HFFc6 (cell line): ENCODE data around the gene PLXNA4. TPM values are rescaled to one million over a fixed set of nuclear protein-coding genes. Genes with fewer than 3 reads are reported as not detected.

Experiments
- DNase-seq: peaks from one replicate; pipeline ENCODE4 v3.0.0-alpha.2; 2018
- H3K27ac Mint-ChIP-seq: 2 replicates; pipeline ENCODE4 v1.8.0; 2020; ENCODE audit warnings: mild to moderate bottlenecking, mixed read lengths
- H3K27me3 Mint-ChIP-seq: 2 replicates; pipeline ENCODE4 v1.8.0; 2021; ENCODE audit warnings: mild to moderate bottlenecking, moderate library complexity, mixed read lengths; ENCODE audit not compliant: insufficient read depth
- H3K36me3 Mint-ChIP-seq: 2 replicates; pipeline ENCODE4 v1.8.0; 2021; ENCODE audit warnings: low read depth, mixed read lengths
- H3K4me1 Mint-ChIP-seq: 2 replicates; pipeline ENCODE4 v1.8.0; 2020; ENCODE audit warnings: low read depth, mixed read lengths
- H3K4me3 Mint-ChIP-seq: 2 replicates; pipeline ENCODE4 v1.8.0; 2020; ENCODE audit warnings: mild to moderate bottlenecking, moderate library complexity, mixed read lengths
- H3K9me3 Mint-ChIP-seq: 2 replicates; pipeline ENCODE4 v1.8.0; 2020; ENCODE audit warnings: mild to moderate bottlenecking, mixed read lengths
- total RNA-seq, 6 experiments: library from RNA; stranded (reverse); fragmentation: NEBNext Ultra II Directional; extraction: Animal tissue kit (Norgen Biotek cat#: 25700); gene quantifications; 2 replicates in 1 of 6; 3 replicates in 5 of 6; pipeline ENCODE4 v1.2.3, GENCODE V29; 2021
- TF ChIP-seq, protein P1 (sequence below): fragments of 200-600 bp; sonication (generic); IDR thresholded peaks from 2 replicates; pipeline ENCODE4 v1.5.0; 2021; ENCODE audit warnings: antibody characterized with exemption, mild to moderate bottlenecking

Gene PLXNA4
- total RNA-seq, 6 experiments from 2014 or later: 0.02 to 0.14 (median 0.05) TPM; not detected in 2

DNA sequence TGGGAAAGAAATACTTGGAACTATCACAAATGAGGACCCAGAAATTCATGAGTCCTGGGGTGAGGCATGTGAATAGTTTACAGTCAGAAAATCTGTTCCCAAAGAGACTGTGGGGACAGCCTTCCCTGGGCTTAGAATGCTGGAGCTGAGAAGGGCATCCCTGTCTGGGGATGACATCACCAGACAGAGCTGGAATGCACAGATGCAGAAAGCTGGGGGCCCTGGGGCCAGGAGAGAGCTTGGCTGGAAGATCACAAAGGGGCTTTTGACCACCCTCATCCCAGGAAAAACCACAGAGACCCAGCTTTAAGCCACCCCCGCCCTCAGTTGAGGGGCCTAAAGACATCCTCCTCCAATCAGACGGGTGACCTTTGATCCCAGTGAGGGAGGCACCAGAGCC lies 264.5 kb downstream of the PLXNA4 start:
- peaks cover 26% of the 10 kb centered on the region for H3K27me3 Mint-ChIP-seq
- H3K9me3 Mint-ChIP-seq: no peaks in the 10 kb centered on the region
- no peak overlapping the region for H3K27ac Mint-ChIP-seq
- TF ChIP-seq, protein P1, sequence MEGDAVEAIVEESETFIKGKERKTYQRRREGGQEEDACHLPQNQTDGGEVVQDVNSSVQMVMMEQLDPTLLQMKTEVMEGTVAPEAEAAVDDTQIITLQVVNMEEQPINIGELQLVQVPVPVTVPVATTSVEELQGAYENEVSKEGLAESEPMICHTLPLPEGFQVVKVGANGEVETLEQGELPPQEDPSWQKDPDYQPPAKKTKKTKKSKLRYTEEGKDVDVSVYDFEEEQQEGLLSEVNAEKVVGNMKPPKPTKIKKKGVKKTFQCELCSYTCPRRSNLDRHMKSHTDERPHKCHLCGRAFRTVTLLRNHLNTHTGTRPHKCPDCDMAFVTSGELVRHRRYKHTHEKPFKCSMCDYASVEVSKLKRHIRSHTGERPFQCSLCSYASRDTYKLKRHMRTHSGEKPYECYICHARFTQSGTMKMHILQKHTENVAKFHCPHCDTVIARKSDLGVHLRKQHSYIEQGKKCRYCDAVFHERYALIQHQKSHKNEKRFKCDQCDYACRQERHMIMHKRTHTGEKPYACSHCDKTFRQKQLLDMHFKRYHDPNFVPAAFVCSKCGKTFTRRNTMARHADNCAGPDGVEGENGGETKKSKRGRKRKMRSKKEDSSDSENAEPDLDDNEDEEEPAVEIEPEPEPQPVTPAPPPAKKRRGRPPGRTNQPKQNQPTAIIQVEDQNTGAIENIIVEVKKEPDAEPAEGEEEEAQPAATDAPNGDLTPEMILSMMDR: no peak
- no peaks in the 10 kb centered on the region for H3K36me3 Mint-ChIP-seq
- H3K4me3 Mint-ChIP-seq: no peak overlapping the region
- H3K4me1 Mint-ChIP-seq: no peaks in the 10 kb centered on the region
- no peak for DNase-seq

DNA sequence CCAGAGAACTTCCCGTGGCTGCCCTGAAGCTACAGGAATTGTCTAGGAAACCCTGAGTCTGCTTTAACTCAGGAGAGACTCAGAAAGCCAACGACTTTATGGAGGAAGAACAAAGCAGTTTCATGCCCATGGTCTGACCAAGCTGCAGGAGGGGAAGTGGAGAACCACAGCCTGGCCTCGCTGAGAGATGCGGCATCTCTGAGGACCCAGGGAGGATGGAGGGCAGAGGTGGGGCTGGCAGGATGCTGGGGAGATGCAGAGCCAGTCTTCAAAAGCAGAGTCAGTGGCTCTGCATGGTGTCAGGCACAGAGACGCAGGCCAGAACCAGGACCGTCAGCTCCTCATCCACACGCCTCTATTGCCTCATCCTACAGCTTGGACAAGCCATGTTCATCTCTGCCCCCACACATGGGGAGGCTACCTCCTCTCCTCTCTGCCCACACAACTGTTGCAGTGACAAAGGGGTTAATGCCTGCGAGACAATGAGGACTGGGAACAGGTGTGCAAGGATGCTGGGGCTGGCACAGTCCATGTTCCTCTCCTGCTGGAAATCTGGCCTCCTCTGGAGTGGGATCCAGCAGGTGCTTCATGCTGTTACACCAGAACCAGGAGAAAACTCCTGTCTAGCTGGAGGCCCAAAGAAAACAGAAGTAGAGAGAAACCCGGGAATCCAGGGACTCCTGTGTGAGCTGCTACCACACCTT lies 267.0 kb downstream of the PLXNA4 start:
- TF ChIP-seq, protein P1: no peak
- Mint-ChIP-seq H3K4me1 (no peaks in the 10 kb centered on the region), H3K36me3 (no peaks in the 10 kb centered on the region), H3K9me3 (no peaks in the 10 kb centered on the region), H3K4me3 (no peak overlapping the region), H3K27ac (no peak overlapping the region), H3K27me3 (peaks cover 19% of the 10 kb centered on the region)
- DNase-seq: no peak

DNA sequence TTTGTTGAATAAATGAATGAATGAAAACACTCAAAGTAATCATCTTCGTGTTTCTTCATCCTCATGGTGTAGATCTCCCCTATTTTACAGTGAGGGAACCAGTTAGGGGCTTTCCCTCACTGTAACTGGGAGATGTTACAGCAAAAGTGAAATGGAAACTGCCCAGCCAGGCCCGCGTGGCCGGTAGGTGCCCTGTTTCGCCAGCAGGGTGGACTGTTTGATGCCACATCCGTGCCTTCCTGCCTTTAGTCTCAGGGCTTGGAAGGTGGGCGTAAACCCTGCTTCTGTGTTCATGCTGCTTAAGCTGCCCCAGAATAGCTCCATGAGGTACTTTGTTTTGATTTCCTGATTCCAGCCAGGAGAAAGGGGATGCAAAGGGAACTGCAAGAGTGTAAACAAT lies 268.8 kb downstream of the PLXNA4 start:
- no peak overlapping the region for H3K27ac Mint-ChIP-seq
- no peak overlapping the region for H3K4me3 Mint-ChIP-seq
- no peaks in the 10 kb centered on the region for H3K36me3 Mint-ChIP-seq
- TF ChIP-seq, protein P1: no peak; the same call in none of the 2 replicates
- no peaks in the 10 kb centered on the region for H3K4me1 Mint-ChIP-seq
- H3K27me3 Mint-ChIP-seq: peaks cover 11% of the 10 kb centered on the region
- no peaks in the 10 kb centered on the region for H3K9me3 Mint-ChIP-seq
- no peak for DNase-seq

DNA sequence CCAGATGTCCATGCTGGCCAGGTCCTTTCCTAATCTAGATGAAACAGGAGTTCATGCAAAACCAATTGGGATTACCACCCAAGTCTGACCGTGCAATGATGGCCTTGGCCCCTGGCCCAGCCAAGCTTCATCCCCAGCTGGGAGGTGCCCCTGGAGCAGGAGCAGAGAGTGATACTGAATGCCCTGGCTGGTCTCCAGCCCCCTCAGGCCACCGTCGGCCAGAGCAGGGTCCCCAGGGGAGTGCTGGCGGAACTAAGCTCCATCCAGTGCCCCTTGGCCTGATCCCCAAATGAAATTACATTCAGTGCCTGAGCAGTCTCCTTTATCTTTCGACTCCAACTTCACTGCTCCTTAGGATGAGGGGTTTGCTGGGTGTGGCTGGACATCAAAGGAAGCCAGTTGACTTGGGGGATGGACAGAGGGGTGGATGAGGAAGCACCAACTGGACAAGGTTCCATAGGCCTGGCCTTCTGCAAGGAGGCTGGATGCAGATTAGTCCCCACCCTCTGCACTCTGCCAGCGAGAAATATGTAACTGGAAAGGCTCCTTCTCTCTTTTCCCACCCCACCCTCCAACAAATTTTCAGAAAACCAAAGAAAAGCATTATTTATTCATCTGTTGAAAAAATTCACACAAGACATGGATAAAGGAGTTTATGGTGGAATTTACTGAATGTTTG lies 275.5 kb downstream of the PLXNA4 start:
- no peak for DNase-seq
- TF ChIP-seq, protein P1: no peak
- H3K4me1 Mint-ChIP-seq: peaks cover 6% of the 10 kb centered on the region
- H3K27me3 Mint-ChIP-seq: peaks cover under 1% of the 10 kb centered on the region
- H3K9me3 Mint-ChIP-seq: no peaks in the 10 kb centered on the region
- no peak overlapping the region for H3K27ac Mint-ChIP-seq
- no peak overlapping the region for H3K4me3 Mint-ChIP-seq
- no peaks in the 10 kb centered on the region for H3K36me3 Mint-ChIP-seq

DNA sequence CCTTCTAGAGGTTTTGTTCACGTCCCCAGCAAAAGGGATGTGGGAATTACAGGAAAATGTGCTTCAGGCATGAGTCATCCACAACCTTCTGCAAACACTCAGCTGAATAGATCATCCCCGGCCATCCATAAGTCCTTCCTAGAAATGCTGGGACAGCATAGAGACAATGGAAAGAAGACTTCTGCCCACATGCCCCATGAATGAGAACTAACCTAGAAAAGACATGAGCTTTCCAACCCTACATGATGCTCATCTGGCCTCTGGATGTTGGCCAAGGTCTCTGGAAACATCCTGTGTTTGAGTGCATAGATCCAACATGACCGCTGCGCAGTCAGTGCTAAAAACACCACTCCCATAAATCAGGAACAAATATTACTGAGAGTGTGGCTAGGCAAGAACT lies 277.5 kb downstream of the PLXNA4 start:
- H3K27ac Mint-ChIP-seq: no peak overlapping the region
- peaks cover 6% of the 10 kb centered on the region for H3K4me1 Mint-ChIP-seq
- no peak overlapping the region for H3K4me3 Mint-ChIP-seq
- DNase-seq: peak; percentile 21
- TF ChIP-seq, protein P1: no peak
- peaks cover 2% of the 10 kb centered on the region for H3K27me3 Mint-ChIP-seq
- H3K9me3 Mint-ChIP-seq: no peaks in the 10 kb centered on the region
- no peaks in the 10 kb centered on the region for H3K36me3 Mint-ChIP-seq
